PC-9 (cell line): ENCODE measurements around the gene AKNAD1.

Experiments used
- CTCF ChIP-seq: fragments of 200-600 bp; sonication (generic); conservative IDR thresholded peaks from 2 replicates; pipeline ENCODE4 v1.6.1; 2017; ENCODE audit warnings: mixed run types, antibody characterized with exemption, mild to moderate bottlenecking, moderate library complexity
- EZH2 ChIP-seq: fragments of 200-600 bp; sonication (generic); IDR thresholded peaks from 2 replicates; pipeline ENCODE4 v1.8.0; 2017; ENCODE audit warnings: antibody characterized with exemption, low read depth

- TF ChIP-seq CTCF (no peak), EZH2 (no peak)
These were observed 53.3 kb downstream of the AKNAD1 start for GRCh38 chr1:108803548-108803947.
